ENCODE measurements around the gene COP1. TPM values are rescaled to one million over a fixed set of nuclear protein-coding genes. Genes with fewer than 3 reads are reported as not detected.

COP1 gene
- total RNA-seq, 1 donor from 2014 or later: 67.4 TPM

DNA sequence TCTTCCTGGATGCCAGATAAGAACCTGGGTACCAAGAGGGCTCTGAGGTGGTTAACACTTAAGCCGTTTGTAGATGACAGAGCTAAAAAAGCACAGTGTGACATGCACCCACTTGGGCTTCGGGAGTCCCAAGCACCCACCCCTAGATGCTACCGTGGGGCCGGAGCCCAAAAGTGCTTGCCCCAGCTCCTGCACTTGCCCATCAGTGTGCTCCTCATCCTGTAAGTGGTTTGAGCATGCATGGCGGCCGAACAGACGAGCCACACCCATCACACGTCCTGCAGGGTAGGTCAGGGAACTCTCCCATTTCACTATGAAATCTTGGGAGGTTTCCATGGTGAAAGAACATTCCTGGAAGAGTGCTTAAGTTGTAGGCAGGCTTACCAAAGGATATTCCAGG lies 304.8 kb downstream of the COP1 start:
- no peak for DNase-seq (ENCODE audit: extremely low read depth, low read depth, low spot score)

DNA sequence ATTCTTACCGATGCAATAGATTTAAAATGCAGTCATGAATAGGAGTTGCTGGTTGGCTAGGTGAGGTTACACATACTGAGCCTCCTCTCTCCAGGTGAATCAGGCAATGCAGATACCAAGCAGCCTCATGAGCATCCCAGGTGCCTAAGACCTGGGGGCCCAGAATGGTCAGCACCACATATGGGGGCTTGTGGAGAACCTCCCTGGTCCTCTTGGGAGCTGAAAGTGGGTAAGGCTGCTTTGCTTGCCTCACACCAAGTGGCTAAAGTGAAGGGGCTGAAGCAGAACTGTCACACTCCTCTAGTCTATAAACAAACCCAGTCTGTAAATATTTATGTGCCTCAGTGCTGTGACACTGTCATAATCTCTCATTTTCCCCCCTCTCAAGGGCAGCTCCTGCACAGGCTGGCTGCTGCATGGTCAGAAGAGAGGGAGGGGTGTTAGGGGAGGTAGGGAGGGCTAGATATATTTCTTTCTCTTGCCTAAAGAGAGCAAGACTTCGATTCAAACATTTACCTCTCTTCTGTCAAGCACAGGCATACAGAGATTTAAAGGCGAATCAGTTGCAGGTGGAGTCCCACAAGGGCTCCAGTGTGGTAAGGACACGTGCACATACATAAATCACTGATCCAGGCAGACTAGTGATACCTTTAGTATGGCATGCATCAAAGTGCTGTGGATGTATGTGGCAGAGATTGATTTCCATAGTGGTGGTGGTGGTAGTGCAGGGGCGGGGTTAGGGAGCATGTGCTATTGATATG lies 305.8 kb downstream of the COP1 start:
- no peak for DNase-seq (ENCODE audit: extremely low read depth, low read depth, low spot score)

- no peak for DNase-seq (ENCODE audit: extremely low read depth, low read depth, low spot score)
These were observed 306.9 kb downstream of the COP1 start for GRCh38 chr1:175900171-175900570.

GRCh38 chr1:175895966-175896365 lies 311.1 kb downstream of the COP1 start:
- no peak for DNase-seq (ENCODE audit: extremely low read depth, low read depth, low spot score)
